Measurements from ENCODE around the gene MED10.

DNA sequence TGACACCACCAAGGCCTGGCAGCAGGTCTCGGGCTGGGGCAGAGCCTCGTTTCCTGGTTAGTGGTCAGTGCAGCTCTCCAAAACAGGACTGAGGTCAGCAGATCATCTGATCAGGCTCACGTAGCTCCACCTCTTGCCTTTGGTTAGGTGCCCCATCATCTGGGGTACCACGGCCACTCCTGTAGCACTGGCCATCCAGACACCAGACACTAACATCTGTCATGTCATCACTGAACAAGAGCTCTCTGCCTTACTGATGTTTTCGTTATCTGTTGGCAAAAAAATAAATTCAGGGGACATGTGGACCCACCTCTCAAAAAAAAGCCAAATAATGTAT, 29.9 kb upstream of the MED10 start:
- TF ChIP-seq POLR2A (IDR thresholded peaks at IDR 0.05; ENCODE audit: low read depth, low read length) (no peak), POLR2AphosphoS5 (IDR thresholded peaks at IDR 0.05; ENCODE audit: low read depth, low read length) (no peak)

All from GM12892 (cell line).